Measurements from ENCODE around the gene USP3.

The USP3 gene

DNA sequence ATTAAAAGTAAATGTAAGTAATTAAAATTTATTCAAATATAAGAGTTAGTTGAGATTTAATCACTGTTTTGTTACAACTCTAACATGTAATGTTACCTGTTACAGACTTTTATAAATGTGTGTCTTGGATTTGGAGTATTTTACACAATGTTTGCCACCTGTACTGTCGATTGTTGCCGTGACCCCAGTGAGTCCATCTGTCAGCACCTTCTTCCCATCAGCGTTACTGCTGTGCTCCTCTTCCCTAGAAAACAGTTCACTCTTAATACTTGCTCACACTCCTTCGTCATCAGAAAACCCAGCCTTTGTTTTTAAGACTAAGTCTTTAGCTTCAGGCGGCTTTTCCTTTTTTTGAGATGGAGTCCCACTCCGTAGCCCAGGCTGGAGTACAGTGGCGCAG is 52.3 kb downstream of the USP3 start:
- TF ChIP-seq, protein P1, sequence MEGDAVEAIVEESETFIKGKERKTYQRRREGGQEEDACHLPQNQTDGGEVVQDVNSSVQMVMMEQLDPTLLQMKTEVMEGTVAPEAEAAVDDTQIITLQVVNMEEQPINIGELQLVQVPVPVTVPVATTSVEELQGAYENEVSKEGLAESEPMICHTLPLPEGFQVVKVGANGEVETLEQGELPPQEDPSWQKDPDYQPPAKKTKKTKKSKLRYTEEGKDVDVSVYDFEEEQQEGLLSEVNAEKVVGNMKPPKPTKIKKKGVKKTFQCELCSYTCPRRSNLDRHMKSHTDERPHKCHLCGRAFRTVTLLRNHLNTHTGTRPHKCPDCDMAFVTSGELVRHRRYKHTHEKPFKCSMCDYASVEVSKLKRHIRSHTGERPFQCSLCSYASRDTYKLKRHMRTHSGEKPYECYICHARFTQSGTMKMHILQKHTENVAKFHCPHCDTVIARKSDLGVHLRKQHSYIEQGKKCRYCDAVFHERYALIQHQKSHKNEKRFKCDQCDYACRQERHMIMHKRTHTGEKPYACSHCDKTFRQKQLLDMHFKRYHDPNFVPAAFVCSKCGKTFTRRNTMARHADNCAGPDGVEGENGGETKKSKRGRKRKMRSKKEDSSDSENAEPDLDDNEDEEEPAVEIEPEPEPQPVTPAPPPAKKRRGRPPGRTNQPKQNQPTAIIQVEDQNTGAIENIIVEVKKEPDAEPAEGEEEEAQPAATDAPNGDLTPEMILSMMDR (conservative IDR thresholded peaks at IDR 0.05; ENCODE audit: low read depth, low read length) = no peak
- no peak for DNase-seq (ENCODE audit: low read depth)
- H3K4me3 ChIP-seq (ENCODE audit: low read length) = no peak overlapping the region

- TF ChIP-seq, protein P1 (conservative IDR thresholded peaks at IDR 0.05; ENCODE audit: low read depth, low read length) = no peak
- no peak overlapping the region for H3K4me3 ChIP-seq (ENCODE audit: low read length)
- no peak for DNase-seq (ENCODE audit: low read depth)
Observed at GRCh38 chr15:63559753-63560152, 55.4 kb downstream of the USP3 start.

- TF ChIP-seq, protein P1 (conservative IDR thresholded peaks at IDR 0.05; ENCODE audit: low read depth, low read length) = no peak
- no peak overlapping the region for H3K4me3 ChIP-seq (ENCODE audit: low read length)
- no peak for DNase-seq (ENCODE audit: low read depth)
Observed at GRCh38 chr15:63560741-63561448, 56.5 kb downstream of the USP3 start.

GRCh38 chr15:63564093-63564492 is 59.7 kb downstream of the USP3 start:
- DNase-seq (ENCODE audit: low read depth) = no peak
- no peak overlapping the region for H3K4me3 ChIP-seq (ENCODE audit: low read length)
- TF ChIP-seq, protein P1 (conservative IDR thresholded peaks at IDR 0.05; ENCODE audit: low read depth, low read length) = no peak

DNA sequence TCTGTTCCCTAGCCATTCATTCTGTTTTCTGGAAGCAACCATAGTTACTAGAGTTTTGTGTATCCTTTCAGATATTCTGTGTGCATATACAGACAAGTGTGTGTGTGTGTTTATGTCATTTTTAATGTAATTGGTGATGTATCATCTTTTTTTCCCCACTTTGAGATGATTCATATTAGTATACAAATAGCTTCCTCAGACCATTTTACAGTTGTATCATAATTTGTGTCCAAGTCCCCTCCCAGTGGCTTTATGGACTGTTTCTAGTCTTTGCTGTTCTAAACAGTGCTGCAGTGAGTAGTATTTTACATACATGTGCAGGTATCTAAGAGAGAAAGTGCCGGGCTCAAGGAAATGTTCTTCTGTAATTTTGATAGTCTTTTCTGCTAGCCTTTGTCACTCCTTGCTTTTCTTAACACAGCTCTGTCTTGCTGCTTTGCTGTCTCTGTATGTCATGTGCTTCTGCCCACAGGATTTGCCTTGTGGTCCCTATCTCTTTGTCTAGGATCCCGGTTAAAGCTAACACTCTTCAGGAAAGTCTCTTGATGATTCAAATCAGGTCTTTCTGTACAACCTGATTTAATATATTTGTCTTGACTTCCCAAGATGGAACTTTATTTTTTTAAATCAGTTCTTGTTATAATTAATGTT is 61.3 kb downstream of the USP3 start:
- no peak for DNase-seq (ENCODE audit: low read depth)
- TF ChIP-seq, protein P1 (conservative IDR thresholded peaks at IDR 0.05; ENCODE audit: low read depth, low read length) = no peak
- H3K4me3 ChIP-seq (ENCODE audit: low read length) = no peak overlapping the region

DNA sequence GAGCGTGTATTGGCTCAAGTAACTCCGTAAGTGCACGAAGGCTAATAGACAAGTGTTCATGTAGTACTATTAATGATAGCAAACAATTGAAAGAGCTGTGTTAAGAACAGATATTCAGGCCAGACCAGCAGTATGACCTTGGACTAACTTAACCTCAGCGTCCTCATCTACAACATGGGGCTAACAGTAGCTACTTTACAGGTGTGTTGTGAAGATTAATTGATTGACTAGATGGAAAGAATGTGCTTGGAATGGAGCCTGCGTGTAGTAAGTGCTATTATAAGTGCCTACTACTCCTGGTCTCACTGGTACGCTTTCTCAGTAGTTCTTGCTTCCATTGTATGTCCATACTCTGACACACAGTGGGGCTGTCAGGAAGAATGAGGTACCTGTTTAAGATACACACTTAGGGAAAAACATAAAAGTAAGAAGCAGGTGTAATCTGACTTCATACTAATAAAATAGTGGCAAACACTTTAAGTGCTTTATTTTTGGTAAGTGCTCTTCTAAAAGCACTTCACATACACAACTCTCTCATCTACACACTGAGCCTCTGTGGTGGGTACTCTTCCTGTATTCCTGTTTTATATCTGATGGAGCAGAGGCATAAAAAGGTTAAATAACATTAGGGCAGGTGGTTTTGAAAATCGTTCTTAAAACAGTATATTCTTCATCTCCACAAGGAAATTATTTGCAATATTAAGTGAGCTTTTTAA is 68.5 kb downstream of the USP3 start:
- DNase-seq (ENCODE audit: low read depth) = no peak
- H3K4me3 ChIP-seq (ENCODE audit: low read length) = no peak overlapping the region
- TF ChIP-seq, protein P1 (conservative IDR thresholded peaks at IDR 0.05; ENCODE audit: low read depth, low read length) = no peak
